ENCODE data around the gene COPA. TPM values are rescaled to one million over a fixed set of nuclear protein-coding genes. Genes with fewer than 3 reads are reported as not detected.
"Not testable (repeated sequence)": the region's sequence is repeated elsewhere in the genome, so short reads cannot be mapped to it uniquely, and the experiment has no call there.

The COPA gene
- polyA plus RNA-seq, 1 donor, result 126 TPM

- no peak for DNase-seq (ENCODE audit: low read depth)
These were observed 16.6 kb downstream of the COPA start for GRCh38 chr1:160326418-160326817.

GRCh38 chr1:160325252-160325651, 17.8 kb downstream of the COPA start:
- DNase-seq (ENCODE audit: low read depth), result no peak

DNA sequence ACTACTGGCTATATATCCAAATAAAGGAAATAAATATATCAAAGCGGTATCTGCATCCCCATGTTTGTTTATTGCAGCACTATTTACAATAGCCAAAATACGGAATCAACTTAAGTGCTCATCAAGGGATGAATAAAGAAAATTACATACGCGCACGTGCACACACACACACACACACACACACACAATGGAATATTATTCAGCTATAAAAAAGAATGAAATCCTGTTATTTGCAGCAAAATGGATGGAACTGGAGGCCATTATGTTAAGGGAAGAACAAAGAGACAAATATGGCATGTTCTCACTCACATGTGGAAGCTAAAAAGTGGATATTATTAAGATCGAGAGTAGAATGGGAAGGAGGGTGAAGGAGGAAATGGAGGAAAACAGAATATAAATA, 20.2 kb downstream of the COPA start:
- DNase-seq (ENCODE audit: low read depth), result no peak

- DNase-seq (ENCODE audit: low read depth), result no peak
These were observed 27.7 kb downstream of the COPA start for GRCh38 chr1:160315359-160315758.

DNA sequence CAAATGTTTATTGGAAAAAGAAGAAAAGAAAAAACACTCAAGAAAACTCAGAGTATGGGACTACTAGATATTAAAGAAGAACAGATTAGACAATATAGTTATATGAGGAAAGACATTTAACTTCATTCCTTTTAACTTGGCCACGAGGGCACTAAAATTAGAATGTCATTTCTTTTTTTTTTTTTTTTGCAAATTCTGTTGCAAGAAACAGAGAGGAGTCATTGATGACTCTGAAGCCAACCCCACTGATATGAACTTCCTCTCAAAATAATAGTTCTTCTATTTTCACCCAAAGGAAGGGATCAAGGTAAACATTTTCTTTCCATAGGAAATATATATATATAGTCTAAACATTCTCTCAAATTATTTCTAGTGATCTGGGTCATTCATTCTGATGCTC, 33.5 kb downstream of the COPA start:
- no peak for DNase-seq (ENCODE audit: low read depth)

DNA sequence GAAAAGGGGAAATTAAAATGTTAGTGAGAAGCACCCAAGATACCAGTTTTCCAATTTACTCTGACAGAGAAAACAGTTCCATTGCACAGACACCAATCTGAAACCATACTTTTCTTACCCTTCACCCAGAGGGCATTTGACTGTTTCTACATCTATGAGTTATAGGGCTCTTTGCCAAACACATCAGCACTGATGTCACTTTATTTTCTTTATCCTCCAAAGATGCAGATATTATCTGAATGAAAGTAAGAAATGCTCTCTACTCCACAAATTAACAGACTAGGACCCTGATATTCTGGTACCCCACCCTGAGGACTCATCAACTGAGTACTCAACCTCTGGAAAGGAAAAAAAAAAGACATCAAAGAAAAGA, 33.9 kb downstream of the COPA start:
- no peak for DNase-seq (ENCODE audit: low read depth)

DNA sequence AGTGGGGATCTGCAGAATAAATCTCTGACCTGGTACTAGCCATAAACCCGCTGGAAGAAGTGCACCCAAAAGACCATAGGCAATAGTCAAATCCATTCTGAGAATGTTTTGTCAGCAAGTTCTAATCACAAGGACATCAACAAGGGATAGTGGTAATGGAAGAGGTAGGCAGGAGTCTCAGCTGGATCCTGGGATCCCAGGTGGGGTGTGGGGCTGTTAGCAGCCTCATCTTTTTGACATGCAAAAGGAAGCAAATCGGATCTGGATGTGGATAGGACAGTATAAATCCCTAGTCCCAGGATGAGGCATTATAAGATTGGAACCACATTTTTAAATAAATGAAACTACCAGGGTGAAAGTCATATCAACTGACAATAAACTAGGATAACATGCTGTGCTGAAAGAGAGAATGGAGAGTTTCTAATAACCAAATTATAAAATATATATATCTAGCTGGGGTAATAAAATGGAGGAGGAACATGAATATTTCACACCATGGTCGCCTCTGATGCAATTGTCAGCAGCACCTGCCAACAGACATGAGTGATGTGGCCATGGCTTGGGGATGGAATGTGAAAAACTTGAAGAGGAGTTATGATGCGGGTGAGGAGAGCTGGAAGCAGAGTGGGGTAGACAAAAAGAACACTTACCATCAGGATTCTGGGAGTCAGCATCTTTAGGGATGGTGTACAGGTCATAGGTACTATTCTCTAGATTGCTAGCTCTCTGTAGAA, 34.4 kb downstream of the COPA start:
- DNase-seq (ENCODE audit: low read depth), result no peak

- DNase-seq (ENCODE audit: low read depth), result no peak
These were observed 35.8 kb downstream of the COPA start for GRCh38 chr1:160307118-160307791.

GRCh38 chr1:160300173-160300572, 42.9 kb downstream of the COPA start:
- DNase-seq (ENCODE audit: low read depth), result no peak

- no peak for DNase-seq (ENCODE audit: low read depth)
These were observed 47.0 kb downstream of the COPA start for GRCh38 chr1:160296036-160296435.

DNA sequence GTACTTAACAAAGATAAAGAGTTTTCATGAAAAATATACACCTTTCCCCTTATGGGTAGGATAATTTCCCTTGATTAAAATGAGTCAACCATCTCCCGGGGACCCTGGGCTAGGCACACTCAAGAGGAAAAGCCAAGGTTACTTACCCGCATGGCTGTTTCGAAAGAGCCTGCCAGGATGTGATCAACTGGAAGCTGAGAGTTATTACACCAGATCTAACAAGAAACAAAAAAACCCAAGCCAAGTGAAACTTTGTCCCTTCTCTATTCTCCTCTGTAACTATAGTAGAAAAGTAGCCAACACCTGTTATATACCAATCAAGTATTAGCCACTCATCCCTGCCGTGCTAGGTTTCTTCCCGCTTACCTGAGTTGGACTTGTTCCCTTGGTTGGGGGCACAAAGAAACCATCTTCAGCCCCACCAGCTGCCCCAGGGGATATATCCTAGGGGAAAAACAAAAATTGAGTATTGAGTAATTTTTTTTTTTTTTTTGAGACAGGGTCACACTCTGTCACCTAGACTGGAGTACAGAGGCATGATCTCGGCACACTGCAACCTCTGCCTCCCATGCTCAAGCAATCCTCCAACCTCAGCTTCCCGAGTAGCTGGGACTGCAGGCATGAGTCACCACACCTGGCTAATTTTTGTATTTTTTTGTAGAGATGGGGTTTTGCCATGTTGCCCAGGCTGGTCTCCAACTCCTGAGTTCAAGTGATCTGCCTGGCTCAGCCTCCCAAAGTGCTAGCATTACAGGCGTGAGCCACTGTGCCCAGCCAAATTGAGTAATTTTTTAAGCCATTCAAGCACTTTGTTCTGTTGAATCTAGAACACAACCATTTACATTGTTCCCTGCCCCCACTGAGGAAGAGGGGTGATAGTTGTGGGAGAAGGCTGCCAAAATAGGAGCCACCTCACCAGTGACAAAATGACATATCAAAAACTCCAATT, 49.8 kb downstream of the COPA start:
- no peak for DNase-seq (ENCODE audit: low read depth)

- peak; percentile 49 for DNase-seq (ENCODE audit: low read depth)
These were observed 51.5 kb downstream of the COPA start for GRCh38 chr1:160291248-160292220.

GRCh38 chr1:160287769-160288168, 55.3 kb downstream of the COPA start:
- DNase-seq (ENCODE audit: low read depth), result not testable (repeated sequence)

GRCh38 chr1:160285506-160285905, 57.5 kb downstream of the COPA start:
- no peak for DNase-seq (ENCODE audit: low read depth)

DNA sequence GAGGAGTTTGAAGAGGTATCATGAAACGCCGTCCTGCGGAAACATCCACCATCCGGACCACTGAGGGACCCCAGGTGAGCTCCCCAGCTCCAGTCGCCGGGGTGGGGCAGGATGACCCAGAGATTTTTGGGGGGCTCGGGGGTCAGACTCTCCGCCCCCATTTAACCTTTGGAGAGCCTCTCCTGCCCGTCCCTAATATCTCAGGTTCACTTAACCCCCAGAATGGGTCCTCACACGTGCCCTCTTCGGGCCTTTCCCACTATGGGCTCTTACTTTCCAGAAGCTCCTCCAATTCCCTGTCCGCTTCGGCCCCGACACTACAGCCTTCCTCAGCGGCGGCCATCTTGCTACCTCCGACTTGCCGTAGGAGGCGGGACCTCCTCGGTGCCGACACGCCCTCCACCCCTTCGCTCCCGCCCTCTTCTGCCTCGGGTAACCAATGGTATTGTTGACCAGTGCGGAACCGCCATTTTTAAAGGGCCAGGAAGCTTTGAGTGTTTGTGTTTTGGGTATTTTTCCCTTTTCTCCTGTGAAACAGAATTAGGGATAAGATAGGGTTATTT, 58.2 kb downstream of the COPA start, which contains the start of gene PEX19:
PEX19 (minus strand) TSS at position 352 of the 563 bp plus-strand sequence; CDS start at position 343, 9 bp downstream.
- DNase-seq (ENCODE audit: low read depth), result peak; percentile 86

GRCh38 chr1:160284220-160284781, 58.7 kb downstream of the COPA start:
- no peak for DNase-seq (ENCODE audit: low read depth)

- DNase-seq (ENCODE audit: low read depth), result no peak
These were observed 60.2 kb downstream of the COPA start for GRCh38 chr1:160282807-160283206.

DNA sequence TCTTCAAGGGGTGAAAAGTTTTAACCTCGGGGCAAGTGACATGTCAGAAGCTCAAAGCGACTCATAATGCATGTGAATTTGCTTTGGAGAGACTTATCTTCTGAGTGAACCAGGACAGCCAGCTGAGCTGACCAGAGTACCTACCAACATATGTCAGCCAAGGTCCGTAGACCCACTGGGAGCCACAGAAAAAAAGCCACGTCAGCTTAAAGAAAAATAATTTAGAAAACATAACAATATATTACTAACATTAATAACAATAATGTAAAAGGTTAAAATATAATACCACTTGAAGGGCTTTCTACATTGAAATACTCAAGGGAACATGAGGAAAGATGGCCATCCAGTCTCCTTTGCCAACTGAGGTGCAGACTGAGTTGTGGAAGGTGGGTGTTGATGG, 65.1 kb downstream of the COPA start:
- DNase-seq (ENCODE audit: low read depth), result no peak

DNA sequence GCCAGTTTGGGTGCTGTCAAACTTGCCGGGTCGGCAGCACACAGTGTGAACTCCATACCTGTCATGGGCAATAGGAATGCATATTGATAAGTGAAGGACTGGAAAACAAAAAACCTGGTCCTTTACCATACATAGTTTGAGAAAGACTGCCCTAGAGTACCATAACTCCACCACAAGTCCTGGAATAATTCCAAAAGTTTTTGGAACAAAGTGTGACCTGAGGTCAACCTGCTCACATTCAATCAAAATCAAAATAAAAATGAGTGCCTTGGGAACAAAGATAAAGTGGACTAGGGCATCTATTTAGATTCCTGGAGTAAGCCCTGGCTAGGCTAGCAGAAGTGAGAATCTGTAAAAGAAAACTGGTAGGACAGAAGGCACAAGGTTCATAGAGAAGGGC, 65.7 kb downstream of the COPA start:
- no peak for DNase-seq (ENCODE audit: low read depth)

DNA sequence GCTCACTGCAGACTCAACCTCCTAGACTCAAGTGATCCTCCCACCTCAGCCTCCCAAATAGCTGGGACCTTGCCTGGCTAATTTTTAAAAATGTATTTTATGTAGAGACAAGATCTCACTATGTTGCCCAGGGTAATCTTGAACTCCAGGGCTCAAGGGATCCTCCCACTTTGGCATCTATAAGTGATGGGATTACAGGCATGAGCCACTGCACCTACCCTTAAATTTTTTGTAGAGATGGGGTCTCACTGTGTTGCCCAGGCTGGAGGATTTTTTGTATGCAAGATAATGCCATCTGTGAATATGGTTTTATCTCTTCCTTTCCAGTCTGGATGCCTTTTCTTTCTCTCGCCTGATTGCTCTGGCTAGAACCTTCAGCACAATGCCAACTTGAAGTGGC, 72.0 kb downstream of the COPA start:
- no peak for DNase-seq (ENCODE audit: low read depth)
